HL-60 (cell line): Measurements from ENCODE around the gene CPVL.

ENCODE experiments used
- DNase-seq, 2 experiments: peaks; one replicate each; pipeline ENCODE4 v3.0.0-alpha.2; 2010 to 2020; ENCODE audit warnings: low read depth in 1 of 2, low spot score in 1 of 2
- H3K27ac ChIP-seq: fragments of 250-450 bp; sonication (Bioruptor Pico); replicated peaks from 2 replicates; pipeline ENCODE4 v1.5.1; 2020; ENCODE audit warnings: mild to moderate bottlenecking, moderate library complexity
- H3K27me3 ChIP-seq: fragments of 250-450 bp; sonication (Bioruptor Pico); 2 replicates; pipeline ENCODE4 v1.5.1; 2021; ENCODE audit warnings: mild to moderate bottlenecking, moderate library complexity; ENCODE audit not compliant: insufficient read depth, poor library complexity, severe bottlenecking
- H3K4me3 ChIP-seq: replicated peaks from 2 replicates; pipeline ENCODE4 v1.5.1; 2011; ENCODE audit warnings: mild to moderate bottlenecking, control low read depth, low read length; ENCODE audit not compliant: insufficient read depth
- CTCF ChIP-seq: IDR thresholded peaks from one replicate; pipeline ENCODE4 v1.5.1; 2011; ENCODE audit warnings: low read length, control low read depth, inconsistent platforms; ENCODE audit not compliant: insufficient read depth
- GABPA ChIP-seq: IDR thresholded peaks from 2 replicates; pipeline ENCODE4 v1.6.1; 2012; ENCODE audit warnings: low read depth
- POLR2AphosphoS5 ChIP-seq: IDR thresholded peaks from 2 replicates; pipeline ENCODE4 v1.6.1; 2012; ENCODE audit warnings: low read depth
- REST ChIP-seq: IDR thresholded peaks from 2 replicates; pipeline ENCODE4 v1.6.1; 2012; ENCODE audit warnings: low read depth; ENCODE audit not compliant: insufficient replicate concordance
- SPI1 ChIP-seq: IDR thresholded peaks from 2 replicates; pipeline ENCODE4 v1.6.1; 2012; ENCODE audit warnings: low read depth, mild to moderate bottlenecking, borderline replicate concordance

Gene CPVL

GRCh38 chr7:29192811-29193210 is 46.5 kb upstream of the CPVL start:
- Histone ChIP-seq H3K4me3 (no peak overlapping the region), H3K27ac (no peak overlapping the region), H3K27me3 (peaks cover 26% of the 10 kb centered on the region)
- no peak for TF ChIP-seq GABPA
- TF ChIP-seq CTCF: no peak
- no peak for TF ChIP-seq SPI1
- no peak for TF ChIP-seq POLR2AphosphoS5
- TF ChIP-seq REST: no peak
- DNase-seq: no peak

- H3K27ac ChIP-seq: no peak overlapping the region
- no peak for DNase-seq
- peaks cover 26% of the 10 kb centered on the region for H3K27me3 ChIP-seq
- H3K4me3 ChIP-seq: no peak overlapping the region
- TF ChIP-seq SPI1 (no peak), REST (no peak), GABPA (no peak), POLR2AphosphoS5 (no peak), CTCF (no peak)
Observed at GRCh38 chr7:29192323-29192722, 46.0 kb upstream of the CPVL start.

- no peak for DNase-seq
- no peak for TF ChIP-seq POLR2AphosphoS5
- no peak for TF ChIP-seq GABPA
- TF ChIP-seq SPI1: no peak
- TF ChIP-seq CTCF: no peak
- TF ChIP-seq REST: no peak
- H3K27ac ChIP-seq: no peak overlapping the region
- peaks cover 18% of the 10 kb centered on the region for H3K27me3 ChIP-seq
- no peak overlapping the region for H3K4me3 ChIP-seq
Observed at GRCh38 chr7:29190349-29191045, 44.2 kb upstream of the CPVL start.
